LNCAP (cell line): Measurements from ENCODE around the gene DIAPH1.

Source experiments
- TF ChIP-seq, protein P1 (sequence below): fragments of 450-650 bp; IDR thresholded peaks from 2 replicates; pipeline ENCODE4 v1.5.1; 2017; ENCODE audit warnings: mild to moderate bottlenecking

Gene DIAPH1

DNA sequence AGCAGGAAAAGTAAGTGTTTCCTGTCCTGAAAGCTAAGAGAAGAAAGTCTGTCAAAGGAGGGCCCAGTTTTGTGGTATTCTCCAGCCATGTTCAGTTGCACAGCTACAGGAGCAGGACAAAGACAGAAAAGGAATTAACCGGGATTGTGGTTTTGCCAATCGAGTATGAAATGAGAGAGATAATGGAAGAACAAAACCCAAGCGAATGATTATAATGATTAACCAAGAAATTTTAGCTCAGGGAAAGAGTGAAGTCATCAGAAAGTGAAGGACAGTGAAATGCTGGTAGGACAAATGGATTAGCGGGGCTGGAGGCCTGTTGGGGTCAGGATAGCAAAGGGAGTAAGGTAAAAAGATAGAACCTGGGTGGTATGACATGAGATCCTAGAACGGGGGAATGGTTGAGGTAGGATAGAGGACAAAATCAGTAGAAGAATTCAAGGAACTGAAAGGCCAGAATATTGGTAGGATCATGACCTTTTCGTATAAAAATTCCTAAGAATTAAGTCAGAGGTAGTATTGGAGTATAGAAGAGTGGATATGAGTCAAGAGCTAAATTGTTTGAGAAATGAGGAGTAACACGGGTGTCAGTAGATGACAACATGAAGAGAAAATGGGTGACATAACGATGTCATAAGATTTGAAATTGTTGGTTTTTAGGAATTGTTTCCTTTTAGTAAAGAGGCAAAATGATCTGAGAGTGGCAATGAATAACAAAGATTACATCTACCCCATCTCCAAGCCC is 52.8 kb downstream of the DIAPH1 start:
- TF ChIP-seq, protein P1, sequence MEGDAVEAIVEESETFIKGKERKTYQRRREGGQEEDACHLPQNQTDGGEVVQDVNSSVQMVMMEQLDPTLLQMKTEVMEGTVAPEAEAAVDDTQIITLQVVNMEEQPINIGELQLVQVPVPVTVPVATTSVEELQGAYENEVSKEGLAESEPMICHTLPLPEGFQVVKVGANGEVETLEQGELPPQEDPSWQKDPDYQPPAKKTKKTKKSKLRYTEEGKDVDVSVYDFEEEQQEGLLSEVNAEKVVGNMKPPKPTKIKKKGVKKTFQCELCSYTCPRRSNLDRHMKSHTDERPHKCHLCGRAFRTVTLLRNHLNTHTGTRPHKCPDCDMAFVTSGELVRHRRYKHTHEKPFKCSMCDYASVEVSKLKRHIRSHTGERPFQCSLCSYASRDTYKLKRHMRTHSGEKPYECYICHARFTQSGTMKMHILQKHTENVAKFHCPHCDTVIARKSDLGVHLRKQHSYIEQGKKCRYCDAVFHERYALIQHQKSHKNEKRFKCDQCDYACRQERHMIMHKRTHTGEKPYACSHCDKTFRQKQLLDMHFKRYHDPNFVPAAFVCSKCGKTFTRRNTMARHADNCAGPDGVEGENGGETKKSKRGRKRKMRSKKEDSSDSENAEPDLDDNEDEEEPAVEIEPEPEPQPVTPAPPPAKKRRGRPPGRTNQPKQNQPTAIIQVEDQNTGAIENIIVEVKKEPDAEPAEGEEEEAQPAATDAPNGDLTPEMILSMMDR, result no peak

DNA sequence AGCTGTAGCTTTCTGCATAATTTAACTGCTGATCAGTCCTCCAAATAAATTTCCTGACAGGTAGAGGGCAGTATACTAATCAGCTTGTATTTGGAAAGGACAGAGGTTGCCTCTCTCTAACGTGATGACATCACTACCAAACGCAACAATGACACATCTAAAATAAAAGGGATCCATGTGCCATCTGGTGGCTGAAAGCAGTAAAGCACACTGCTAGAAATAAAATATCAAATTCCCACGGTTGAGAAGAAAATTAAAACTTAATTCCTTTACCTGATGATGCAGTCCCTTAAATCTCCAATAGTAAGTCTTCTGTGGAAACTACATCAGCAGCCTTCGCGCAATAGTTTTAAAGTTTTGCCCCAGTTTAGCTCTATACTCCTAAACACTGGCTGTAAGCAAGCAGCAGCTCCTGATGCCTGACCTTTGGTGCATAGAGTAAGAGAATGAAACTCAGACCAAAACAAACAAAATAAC is 54.5 kb downstream of the DIAPH1 start:
- TF ChIP-seq, protein P1, result peak; percentile 100

DNA sequence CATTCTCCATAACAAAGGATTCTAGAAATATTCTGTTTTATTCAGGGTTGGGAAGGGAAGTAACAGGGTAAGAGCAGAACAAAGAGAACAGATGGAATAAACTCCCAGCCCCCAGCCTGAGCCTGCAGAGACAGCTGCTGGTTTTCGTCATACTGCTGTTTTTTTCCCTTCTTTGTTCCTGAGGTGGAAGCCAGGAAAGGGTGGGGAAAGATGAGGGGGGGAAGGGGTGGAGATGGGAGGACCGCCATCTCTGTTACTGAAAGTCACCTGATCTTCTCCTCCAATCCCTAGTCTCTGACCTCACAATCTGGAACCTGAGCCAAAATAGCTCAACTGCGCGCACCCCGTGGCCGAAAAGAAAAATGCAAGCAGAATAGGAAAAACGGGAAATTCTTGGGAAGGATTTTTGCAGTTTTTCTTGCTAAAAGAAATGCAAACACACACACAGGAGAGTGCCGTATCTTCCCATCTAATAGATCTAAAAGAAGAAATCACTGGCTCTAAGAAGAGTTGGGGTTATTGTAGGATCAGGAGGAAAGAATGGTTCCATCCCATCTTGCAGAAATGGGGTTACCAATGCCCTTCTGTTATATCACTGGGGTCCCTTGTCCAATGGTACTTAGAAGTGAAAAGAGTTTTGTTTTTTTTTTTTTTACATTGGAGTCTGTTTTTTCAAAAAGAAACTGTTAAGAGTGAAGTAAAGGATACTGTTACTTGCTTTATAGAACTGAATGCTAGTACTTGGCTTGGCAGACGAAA is 57.9 kb downstream of the DIAPH1 start:
- TF ChIP-seq, protein P1, result peak; percentile 78

DNA sequence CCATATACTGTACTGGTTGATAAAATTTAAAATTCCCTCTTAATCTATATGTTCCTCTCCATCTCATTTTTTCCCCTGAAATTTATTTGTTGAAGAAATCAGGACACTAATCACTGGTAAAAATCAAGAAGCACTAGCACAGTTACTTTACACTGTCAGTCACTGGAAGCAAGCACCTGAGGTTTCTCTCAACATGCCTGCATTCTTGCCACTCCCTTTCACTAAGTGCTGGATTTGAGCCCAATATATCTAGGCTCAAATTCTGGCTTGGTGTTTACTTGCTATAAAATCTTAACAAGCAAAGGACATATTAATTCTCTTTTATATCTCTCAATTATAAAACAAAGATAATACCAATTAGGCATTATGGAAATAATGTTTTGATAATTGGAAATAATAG is 58.6 kb downstream of the DIAPH1 start:
- TF ChIP-seq, protein P1, result no peak

DNA sequence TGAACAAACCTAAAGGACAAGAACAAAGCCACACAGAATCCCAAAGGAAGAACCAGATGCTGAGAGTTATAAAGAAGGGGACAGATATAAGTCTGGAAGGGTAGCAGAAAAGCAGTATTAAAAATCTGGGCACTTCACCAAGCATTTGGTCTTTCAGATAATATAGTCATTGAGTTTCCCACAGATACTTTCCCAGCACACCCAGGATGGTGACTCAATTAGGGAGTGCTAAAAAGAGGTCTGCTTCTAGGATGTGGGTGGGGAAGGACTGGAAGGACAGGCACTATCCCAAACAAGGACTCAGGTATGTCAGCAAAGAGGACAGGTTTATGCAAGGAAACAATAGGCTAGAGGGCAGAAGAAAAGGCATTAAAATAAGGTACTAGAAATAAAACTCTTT is 59.3 kb downstream of the DIAPH1 start:
- TF ChIP-seq, protein P1, result no peak

DNA sequence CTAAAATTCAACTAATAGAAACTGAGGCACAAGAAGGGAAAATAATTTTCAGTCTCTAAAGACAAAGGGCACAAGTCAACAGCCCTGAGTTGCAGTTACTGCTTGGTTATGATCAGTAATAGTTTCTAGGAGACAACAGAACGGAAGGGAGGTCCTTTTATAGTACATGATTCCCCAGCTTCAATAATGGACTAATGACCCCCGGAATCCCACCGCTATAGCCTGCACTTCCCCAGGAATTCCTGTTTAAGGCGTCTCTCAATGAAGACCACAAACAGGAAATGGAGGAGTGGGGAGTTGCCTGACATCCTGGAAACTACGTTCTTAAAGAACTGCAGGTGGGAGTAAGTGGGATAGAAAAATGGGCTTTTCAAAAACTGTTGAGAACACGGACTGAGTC is 60.6 kb downstream of the DIAPH1 start:
- TF ChIP-seq, protein P1, result peak; percentile 16; the same call in 1 of the 2 replicates

DNA sequence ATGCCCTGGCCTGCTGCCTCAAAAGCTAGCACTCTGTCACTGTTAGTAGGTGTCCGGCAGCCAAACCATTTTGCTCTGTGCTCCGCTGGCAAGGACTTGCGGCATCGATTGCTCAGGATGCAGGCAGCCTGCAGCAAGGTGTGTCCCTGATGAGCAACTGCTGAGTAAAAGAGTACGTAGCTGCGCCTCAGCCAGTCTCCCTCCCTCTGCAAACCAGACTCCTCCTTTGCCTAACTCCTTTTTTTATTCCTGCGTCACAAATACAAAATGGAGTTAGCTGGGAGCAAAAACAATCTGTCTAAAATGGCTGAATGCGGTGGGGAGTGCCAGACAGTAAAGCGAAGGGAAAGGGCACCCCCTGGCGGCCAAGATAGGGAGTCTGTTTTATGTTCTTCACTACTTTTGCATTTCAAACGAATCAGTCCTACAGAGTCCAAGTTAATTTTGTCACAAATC is 61.1 kb downstream of the DIAPH1 start:
- TF ChIP-seq, protein P1, result peak; percentile 87
